Fibroblast of lung (primary cell): ENCODE data around the gene TRAPPC14. TPM values are rescaled to one million over a fixed set of nuclear protein-coding genes. Genes with fewer than 3 reads are reported as not detected.

Experiments
- DNase-seq, 2 donors: peaks; one replicate each; pipeline versions ENCODE4 v3.0.0 to v3.0.0-alpha.2; 2010; ENCODE audit warnings: low read depth in 2 of 2
- H2AFZ ChIP-seq: 2 replicates; pipeline ENCODE4 v1.5.1; 2012; ENCODE audit warnings: low read length, control low read depth, inconsistent platforms
- H3K27ac ChIP-seq: 2 replicates; pipeline ENCODE4 v1.5.1; 2011; ENCODE audit warnings: low read length, control low read depth; ENCODE audit not compliant: insufficient read depth
- H3K27me3 ChIP-seq: 2 replicates; pipeline ENCODE4 v1.5.1; 2011; ENCODE audit warnings: mild to moderate bottlenecking, low read length; ENCODE audit not compliant: control insufficient read depth, insufficient read depth
- H3K36me3 ChIP-seq: 2 replicates; pipeline ENCODE4 v1.5.1; 2011; ENCODE audit warnings: low read length; ENCODE audit not compliant: control insufficient read depth, insufficient read depth
- H3K4me1 ChIP-seq: 2 replicates; pipeline ENCODE4 v1.5.1; 2011; ENCODE audit warnings: low read length; ENCODE audit not compliant: control insufficient read depth, insufficient read depth; ENCODE audit errors: extremely low read depth
- H3K4me2 ChIP-seq: 2 replicates; pipeline ENCODE4 v1.5.1; 2011; ENCODE audit warnings: low read length, control low read depth; ENCODE audit not compliant: insufficient read depth; ENCODE audit errors: extremely low read depth
- H3K4me3 ChIP-seq, 4 experiments: fragments of 200-600 bp in 1 of 4; sonication (generic) in 1 of 4; replicated peaks in 1 of 4; 2 replicates each; pipeline ENCODE4 v1.5.1; 2011 to 2016; ENCODE audit warnings: low read length in 4 of 4, low read depth in 3 of 4, mild to moderate bottlenecking in 3 of 4, control low read depth in 2 of 4, inconsistent platforms in 1 of 4, mixed read lengths in 1 of 4; ENCODE audit not compliant: insufficient read depth in 1 of 4; ENCODE audit errors: control extremely low read depth in 1 of 4
- H3K79me2 ChIP-seq: 2 replicates; pipeline ENCODE4 v1.5.1; 2012; ENCODE audit warnings: mild to moderate bottlenecking, low read length, inconsistent platforms; ENCODE audit not compliant: control insufficient read depth, insufficient read depth
- H3K9ac ChIP-seq: 2 replicates; pipeline ENCODE4 v1.5.1; 2011; ENCODE audit warnings: mild to moderate bottlenecking, low read length, control low read depth; ENCODE audit not compliant: insufficient read depth
- H3K9me3 ChIP-seq: 2 replicates; pipeline ENCODE4 v1.5.1; 2012; ENCODE audit warnings: low read depth, low read length; ENCODE audit not compliant: control insufficient read depth, insufficient read depth
- H4K20me1 ChIP-seq: 2 replicates; pipeline ENCODE4 v1.5.1; 2011; ENCODE audit warnings: low read length; ENCODE audit not compliant: control insufficient read depth, insufficient read depth; ENCODE audit errors: extremely low read depth
- EZH2 ChIP-seq: IDR thresholded peaks from 2 replicates; pipeline ENCODE4 v1.5.1; 2012; ENCODE audit warnings: low read length, control low read depth, mild to moderate bottlenecking; ENCODE audit errors: missing control alignments
- polyA plus RNA-seq, 2 donors: library from polyadenylated mRNA; depleted of rRNA in 1 of 2; stranded (reverse) in 1 of 2; unstranded in 1 of 2; fragments of >200 nt; gene quantifications; 2 replicates each; pipeline ENCODE4 v1.2.1, GENCODE V29; 2011 to 2012; ENCODE audit warnings: missing spikeins in 1 of 2
- total RNA-seq: library from RNA; depleted of rRNA; stranded (reverse); fragments of >200 nt; gene quantifications from 2 replicates; pipeline ENCODE4 v1.2.1, GENCODE V29; 2014
- TF ChIP-seq, protein P1 (sequence below), 2 donors: IDR thresholded peaks in 1 of 2; conservative IDR thresholded peaks in 1 of 2; 1 replicate in 1 of 2; 2 replicates in 1 of 2; pipeline ENCODE4 v1.5.1; 2011 to 2012; ENCODE audit warnings: low read length in 2 of 2, control low read depth in 1 of 2, inconsistent platforms in 1 of 2, low read depth in 1 of 2, mild to moderate bottlenecking in 1 of 2

Gene TRAPPC14
- total and polyA plus RNA-seq, 2 donors (not counting 1 experiment from before 2014, with no cell fraction given), result 1.9 to 5.9 TPM

GRCh38 chr7:100191775-100192174 is 33.3 kb upstream of the TRAPPC14 start:
- H4K20me1 ChIP-seq, result no peaks in the 10 kb centered on the region
- no peaks in the 10 kb centered on the region for H3K9me3 ChIP-seq
- no peak overlapping the region for H3K4me3 ChIP-seq
- no peak overlapping the region for H3K27ac ChIP-seq
- no peaks in the 10 kb centered on the region for H3K4me1 ChIP-seq
- DNase-seq, result peak; percentile 34 to 72
- TF ChIP-seq EZH2, result no peak
- TF ChIP-seq, protein P1, sequence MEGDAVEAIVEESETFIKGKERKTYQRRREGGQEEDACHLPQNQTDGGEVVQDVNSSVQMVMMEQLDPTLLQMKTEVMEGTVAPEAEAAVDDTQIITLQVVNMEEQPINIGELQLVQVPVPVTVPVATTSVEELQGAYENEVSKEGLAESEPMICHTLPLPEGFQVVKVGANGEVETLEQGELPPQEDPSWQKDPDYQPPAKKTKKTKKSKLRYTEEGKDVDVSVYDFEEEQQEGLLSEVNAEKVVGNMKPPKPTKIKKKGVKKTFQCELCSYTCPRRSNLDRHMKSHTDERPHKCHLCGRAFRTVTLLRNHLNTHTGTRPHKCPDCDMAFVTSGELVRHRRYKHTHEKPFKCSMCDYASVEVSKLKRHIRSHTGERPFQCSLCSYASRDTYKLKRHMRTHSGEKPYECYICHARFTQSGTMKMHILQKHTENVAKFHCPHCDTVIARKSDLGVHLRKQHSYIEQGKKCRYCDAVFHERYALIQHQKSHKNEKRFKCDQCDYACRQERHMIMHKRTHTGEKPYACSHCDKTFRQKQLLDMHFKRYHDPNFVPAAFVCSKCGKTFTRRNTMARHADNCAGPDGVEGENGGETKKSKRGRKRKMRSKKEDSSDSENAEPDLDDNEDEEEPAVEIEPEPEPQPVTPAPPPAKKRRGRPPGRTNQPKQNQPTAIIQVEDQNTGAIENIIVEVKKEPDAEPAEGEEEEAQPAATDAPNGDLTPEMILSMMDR (conservative IDR thresholded peaks at IDR 0.05 in 1 of 2, IDR thresholded peaks at IDR 0.05 in 1 of 2; ENCODE audit: low read depth in 1 of 2, low read length in 2 of 2), result no peak
- no peaks in the 10 kb centered on the region for H3K27me3 ChIP-seq
- H3K79me2 ChIP-seq, result no peaks in the 10 kb centered on the region
- H3K9ac ChIP-seq, result no peak overlapping the region
- no peak overlapping the region for H3K4me2 ChIP-seq
- H3K36me3 ChIP-seq, result no peaks in the 10 kb centered on the region
- H2AFZ ChIP-seq, result no peak overlapping the region

- no peak overlapping the region for H2AFZ ChIP-seq
- no peaks in the 10 kb centered on the region for H3K4me1 ChIP-seq
- H3K4me3 ChIP-seq, result no peak overlapping the region
- no peaks in the 10 kb centered on the region for H3K36me3 ChIP-seq
- H3K79me2 ChIP-seq, result no peaks in the 10 kb centered on the region
- H3K9me3 ChIP-seq, result no peaks in the 10 kb centered on the region
- DNase-seq, result peak; percentile 39 to 73
- H4K20me1 ChIP-seq, result no peaks in the 10 kb centered on the region
- no peaks in the 10 kb centered on the region for H3K27me3 ChIP-seq
- no peak overlapping the region for H3K9ac ChIP-seq
- no peak overlapping the region for H3K4me2 ChIP-seq
- TF ChIP-seq, protein P1 (conservative IDR thresholded peaks at IDR 0.05 in 1 of 2, IDR thresholded peaks at IDR 0.05 in 1 of 2; ENCODE audit: low read depth in 1 of 2, low read length in 2 of 2), result peak; percentile 25 to 47
- TF ChIP-seq EZH2, result no peak
- H3K27ac ChIP-seq, result no peak overlapping the region
Observed at GRCh38 chr7:100190048-100190711, 31.7 kb upstream of the TRAPPC14 start.

DNA sequence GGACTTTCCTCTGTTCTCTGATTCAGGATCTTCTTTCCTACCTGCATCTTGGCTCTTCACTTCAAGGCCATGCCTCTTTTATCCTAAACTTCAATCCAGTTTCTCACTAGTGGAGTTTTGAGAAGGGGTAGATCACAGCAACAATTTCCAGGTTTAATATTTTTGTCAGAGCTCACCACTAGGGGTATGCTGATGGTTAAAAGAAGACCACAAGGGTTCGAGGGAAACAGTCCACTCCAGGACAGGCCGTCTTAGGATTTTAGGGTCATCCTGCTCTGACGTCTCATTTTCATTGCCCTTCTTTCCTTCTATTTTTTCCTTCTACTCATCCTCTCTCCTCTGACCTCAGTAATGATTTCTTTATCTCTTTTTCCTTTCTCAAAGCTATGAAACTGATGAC is 30.5 kb upstream of the TRAPPC14 start:
- no peak overlapping the region for H3K27ac ChIP-seq
- no peaks in the 10 kb centered on the region for H3K9me3 ChIP-seq
- H3K36me3 ChIP-seq, result no peaks in the 10 kb centered on the region
- no peaks in the 10 kb centered on the region for H3K4me1 ChIP-seq
- no peak overlapping the region for H3K4me3 ChIP-seq
- no peaks in the 10 kb centered on the region for H4K20me1 ChIP-seq
- no peak overlapping the region for H3K9ac ChIP-seq
- TF ChIP-seq, protein P1 (conservative IDR thresholded peaks at IDR 0.05 in 1 of 2, IDR thresholded peaks at IDR 0.05 in 1 of 2; ENCODE audit: low read depth in 1 of 2, low read length in 2 of 2), result no peak
- no peak for TF ChIP-seq EZH2
- no peak for DNase-seq
- H3K4me2 ChIP-seq, result no peak overlapping the region
- no peaks in the 10 kb centered on the region for H3K79me2 ChIP-seq
- no peaks in the 10 kb centered on the region for H3K27me3 ChIP-seq
- H2AFZ ChIP-seq, result no peak overlapping the region
